T-cell (primary cell): ENCODE data around the gene EYA2. TPM values are rescaled to one million over a fixed set of nuclear protein-coding genes. Genes with fewer than 3 reads are reported as not detected.

Experiments used
- ATAC-seq, 4 experiments: fragments of 200-7000 bp in 3 of 4; fragments of 150-1000 bp in 1 of 4; cut with Tn5 transposase; replicated peaks in 1 of 4; 1 replicate in 3 of 4; 2 replicates in 1 of 4; pipeline ENCODE4 v1.10.0; 2021; ENCODE audit warnings: moderate library complexity in 3 of 4, mild to moderate bottlenecking in 2 of 4, moderate number of reproducible peaks in 1 of 4
- CTCF ChIA-PET, 2 donors: fragments of 300-600 bp; sonication (Branson Sonifier 250); formaldehyde crosslinking; loops; one replicate each; lab custom pipeline; 2022; ENCODE audit warnings: antibody characterized with exemption in 2 of 2; lab: Charles Lee
- POLR2A ChIA-PET, 2 donors: fragments of 300-600 bp; sonication (Branson Sonifier 250); formaldehyde crosslinking; loops; one replicate each; lab custom pipeline; 2022; ENCODE audit warnings: antibody characterized with exemption in 2 of 2; lab: Charles Lee
- DNase-seq, 35 experiments: peaks; one replicate each; pipeline versions ENCODE4 v3.0.0 to v3.0.0-alpha.2; 2013 to 2023
- H3K27ac ChIP-seq: one replicate; pipeline ENCODE4 v1.5.1; 2013; ENCODE audit warnings: low read length
- H3K27me3 ChIP-seq, 2 experiments: replicated peaks in 1 of 2; 1 replicate in 1 of 2; 2 replicates in 1 of 2; pipeline versions ENCODE4 v1.6.1 to v1.7.0; 2013; ENCODE audit warnings: low read length in 1 of 2, mixed read lengths in 1 of 2; ENCODE audit not compliant: control insufficient read depth in 2 of 2, insufficient read depth in 2 of 2; ENCODE audit errors: extremely low read depth in 1 of 2
- H3K36me3 ChIP-seq, 2 donors: 1 replicate in 1 of 2; 2 replicates in 1 of 2; pipeline versions ENCODE4 v1.6.1 to v1.7.0; 2013; ENCODE audit warnings: low read length in 1 of 2; ENCODE audit not compliant: control insufficient read depth in 2 of 2, insufficient read depth in 1 of 2; ENCODE audit errors: extremely low read depth in 1 of 2
- H3K4me1 ChIP-seq, 2 experiments: 1 replicate in 1 of 2; 2 replicates in 1 of 2; pipeline versions ENCODE4 v1.6.1 to v1.7.0; 2013; ENCODE audit warnings: low read length in 2 of 2, mixed read lengths in 1 of 2; ENCODE audit not compliant: insufficient read depth in 2 of 2, control insufficient read depth in 1 of 2; ENCODE audit errors: extremely low read depth in 1 of 2
- H3K4me3 ChIP-seq, 2 donors: 1 replicate in 1 of 2; 2 replicates in 1 of 2; pipeline versions ENCODE4 v1.5.1 to v1.7.0; 2013; ENCODE audit warnings: mild to moderate bottlenecking in 2 of 2, low read length in 1 of 2, moderate library complexity in 1 of 2; ENCODE audit not compliant: control insufficient read depth in 1 of 2; ENCODE audit errors: extremely low read depth in 1 of 2
- H3K9me3 ChIP-seq: 2 replicates; pipeline ENCODE4 v1.7.0; 2013
- H3K27ac Mint-ChIP-seq, 2 donors: one replicate each; pipeline ENCODE4 v1.8.0; 2020 to 2021; ENCODE audit warnings: mild to moderate bottlenecking in 2 of 2, mixed read lengths in 2 of 2
- H3K27me3 Mint-ChIP-seq, 2 donors: one replicate each; pipeline ENCODE4 v1.8.0; 2021 to 2022; ENCODE audit warnings: mixed read lengths in 2 of 2
- H3K36me3 Mint-ChIP-seq: one replicate; pipeline ENCODE4 v1.8.0; 2021; ENCODE audit warnings: mixed read lengths
- H3K4me1 Mint-ChIP-seq, 3 donors: one replicate each; pipeline ENCODE4 v1.8.0; 2020 to 2022; ENCODE audit warnings: mixed read lengths in 3 of 3, mild to moderate bottlenecking in 1 of 3
- H3K4me3 Mint-ChIP-seq, 3 donors: one replicate each; pipeline ENCODE4 v1.8.0; 2020 to 2022; ENCODE audit warnings: mild to moderate bottlenecking in 3 of 3, mixed read lengths in 3 of 3, moderate library complexity in 3 of 3
- H3K9me3 Mint-ChIP-seq, 3 donors: one replicate each; pipeline ENCODE4 v1.8.0; 2020 to 2022; ENCODE audit warnings: mixed read lengths in 3 of 3
- WGBS: methylation state at CpG from one replicate; pipeline ENCODE4 v1.1.5; 2013; ENCODE audit warnings: missing lambda C conversion rate; ENCODE audit not compliant: insufficient coverage; 5-methylcytosine and 5-hydroxymethylcytosine counted together
- total RNA-seq, 35 experiments: library from RNA in 6 of 35; stranded (reverse) in 6 of 35; fragments of 120-200 nt in 1 of 35; gene quantifications; one replicate each; pipeline versions ENCODE4 v1.2.1 to v1.2.4 and lab custom pipeline; 2013 to 2026

EYA2 gene
- total RNA-seq, 5 donors from 2014 or later (not counting 1 experiment from before 2014, with no cell fraction given): not detected

GRCh38 chr20:47028487-47028886 is 133.8 kb downstream of the EYA2 start:
- no peak overlapping the region for H3K27ac Mint-ChIP-seq
- H3K27me3 Mint-ChIP-seq: peaks cover 14 to 26% of the 10 kb centered on the region in 2 donors
- H3K4me3 Mint-ChIP-seq: no peak overlapping the region
- H3K36me3 Mint-ChIP-seq: no peaks in the 10 kb centered on the region
- no peak overlapping the region for H3K4me3 ChIP-seq
- H3K27me3 ChIP-seq: peaks cover 2 to 7% of the 10 kb centered on the region in 2 experiments
- WGBS: 80% methylated on average over 1 of the region's 2 CpGs
- H3K4me1 ChIP-seq: no peaks in the 10 kb centered on the region
- ATAC-seq (no peak), DNase-seq (no peak)
- H3K4me1 Mint-ChIP-seq: no peaks in the 10 kb centered on the region
- POLR2A ChIA-PET: no interaction called here
- CTCF ChIA-PET: no interaction called here
- no peaks in the 10 kb centered on the region for H3K36me3 ChIP-seq
- no peaks in the 10 kb centered on the region for H3K9me3 ChIP-seq
- no peak overlapping the region for H3K27ac ChIP-seq
- no peaks in the 10 kb centered on the region for H3K9me3 Mint-ChIP-seq

- no peaks in the 10 kb centered on the region for H3K36me3 Mint-ChIP-seq
- H3K27ac Mint-ChIP-seq: no peak overlapping the region
- DNase-seq (no peak), ATAC-seq (no peak)
- no peak overlapping the region for H3K4me3 Mint-ChIP-seq
- ChIA-PET CTCF (no interaction called here), POLR2A (no interaction called here)
- no peaks in the 10 kb centered on the region for H3K4me1 Mint-ChIP-seq
- Histone ChIP-seq H3K27ac (no peak overlapping the region), H3K9me3 (no peaks in the 10 kb centered on the region), H3K4me3 (no peak overlapping the region), H3K4me1 (no peaks in the 10 kb centered on the region), H3K36me3 (no peaks in the 10 kb centered on the region), H3K27me3 (peaks cover 0 to 4% of the 10 kb centered on the region in 2 experiments)
- H3K9me3 Mint-ChIP-seq: no peaks in the 10 kb centered on the region
- peaks cover 14% of the 10 kb centered on the region in 2 donors for H3K27me3 Mint-ChIP-seq
- no CpG with 5 or more reads among the region's 3 CpGs for WGBS
These were observed 135.2 kb downstream of the EYA2 start for GRCh38 chr20:47029845-47030244.

- no peaks in the 10 kb centered on the region for H3K9me3 Mint-ChIP-seq
- 77% methylated on average over 4 of the region's 4 CpGs for WGBS
- no peak overlapping the region for H3K27ac Mint-ChIP-seq
- peaks cover 13 to 16% of the 10 kb centered on the region in 2 donors for H3K27me3 Mint-ChIP-seq
- ATAC-seq (no peak), DNase-seq (no peak)
- no peak overlapping the region for H3K27ac ChIP-seq
- ChIA-PET POLR2A (no interaction called here), CTCF (no interaction called here)
- no peaks in the 10 kb centered on the region for H3K4me1 ChIP-seq
- H3K27me3 ChIP-seq: peaks cover 0 to 8% of the 10 kb centered on the region in 2 experiments
- no peak overlapping the region for H3K4me3 ChIP-seq
- no peak overlapping the region for H3K4me3 Mint-ChIP-seq
- H3K9me3 ChIP-seq: no peaks in the 10 kb centered on the region
- H3K4me1 Mint-ChIP-seq: no peaks in the 10 kb centered on the region
- H3K36me3 Mint-ChIP-seq: no peaks in the 10 kb centered on the region
- no peaks in the 10 kb centered on the region for H3K36me3 ChIP-seq
These were observed 135.7 kb downstream of the EYA2 start for GRCh38 chr20:47030271-47030810.

GRCh38 chr20:47031004-47031403 is 136.4 kb downstream of the EYA2 start:
- no peaks in the 10 kb centered on the region for H3K9me3 Mint-ChIP-seq
- no peak overlapping the region for H3K4me3 Mint-ChIP-seq
- DNase-seq (no peak), ATAC-seq (no peak)
- no peak overlapping the region for H3K27ac Mint-ChIP-seq
- peaks cover 9 to 19% of the 10 kb centered on the region in 2 donors for H3K27me3 Mint-ChIP-seq
- no peaks in the 10 kb centered on the region for H3K36me3 ChIP-seq
- H3K36me3 Mint-ChIP-seq: no peaks in the 10 kb centered on the region
- 47% methylated on average over 7 of the region's 7 CpGs for WGBS
- H3K4me3 ChIP-seq: no peak overlapping the region
- peaks cover 0 to 10% of the 10 kb centered on the region in 2 experiments for H3K27me3 ChIP-seq
- no peak overlapping the region for H3K27ac ChIP-seq
- H3K4me1 Mint-ChIP-seq: no peaks in the 10 kb centered on the region
- POLR2A ChIA-PET: no interaction called here
- H3K4me1 ChIP-seq: no peaks in the 10 kb centered on the region
- CTCF ChIA-PET: no interaction called here
- H3K9me3 ChIP-seq: no peaks in the 10 kb centered on the region

GRCh38 chr20:47031821-47032220 is 137.2 kb downstream of the EYA2 start:
- ATAC-seq: no peak
- H3K4me1 ChIP-seq: no peaks in the 10 kb centered on the region
- H3K27me3 Mint-ChIP-seq: peaks cover 11 to 18% of the 10 kb centered on the region in 2 donors
- no peaks in the 10 kb centered on the region for H3K9me3 Mint-ChIP-seq
- H3K36me3 Mint-ChIP-seq: no peaks in the 10 kb centered on the region
- no peak overlapping the region for H3K4me3 Mint-ChIP-seq
- no peaks in the 10 kb centered on the region for H3K36me3 ChIP-seq
- no peak overlapping the region for H3K27ac ChIP-seq
- no peak overlapping the region for H3K27ac Mint-ChIP-seq
- WGBS: 90% methylated on average over 1 of the region's 1 CpG
- no peaks in the 10 kb centered on the region for H3K9me3 ChIP-seq
- CTCF ChIA-PET: no interaction called here
- POLR2A ChIA-PET: no interaction called here
- H3K4me3 ChIP-seq: no peak overlapping the region
- peaks cover 0 to 10% of the 10 kb centered on the region in 2 experiments for H3K27me3 ChIP-seq
- H3K4me1 Mint-ChIP-seq: no peaks in the 10 kb centered on the region
- no peak for DNase-seq

- Histone ChIP-seq H3K27me3 (peaks cover 0 to 10% of the 10 kb centered on the region in 2 experiments), H3K4me3 (no peak overlapping the region), H3K4me1 (no peaks in the 10 kb centered on the region), H3K36me3 (no peaks in the 10 kb centered on the region), H3K9me3 (no peaks in the 10 kb centered on the region), H3K27ac (no peak overlapping the region)
- H3K27me3 Mint-ChIP-seq: peaks cover 12 to 18% of the 10 kb centered on the region in 2 donors
- POLR2A ChIA-PET: no interaction called here
- no peak overlapping the region for H3K27ac Mint-ChIP-seq
- no peaks in the 10 kb centered on the region for H3K4me1 Mint-ChIP-seq
- H3K9me3 Mint-ChIP-seq: no peaks in the 10 kb centered on the region
- DNase-seq (no peak), ATAC-seq (no peak)
- H3K36me3 Mint-ChIP-seq: no peaks in the 10 kb centered on the region
- H3K4me3 Mint-ChIP-seq: no peak overlapping the region
- 89% methylated on average over 7 of the region's 8 CpGs for WGBS
- CTCF ChIA-PET: no interaction called here
These were observed 138.4 kb downstream of the EYA2 start for GRCh38 chr20:47032933-47033578.
